GM18507 (cell line): ENCODE data around the gene AADACL3.

ENCODE experiments used
- DNase-seq: peaks from one replicate; pipeline ENCODE4 v3.0.0; 2011; ENCODE audit warnings: low read depth; ENCODE audit not compliant: insufficient read length; ENCODE audit errors: extremely low spot score
- FAIRE-seq: peaks from 2 replicates; lab custom pipeline; 2011; peaks lifted over from hg19 to GRCh38; lab: Jason Lieb, UNC

AADACL3 gene

DNA sequence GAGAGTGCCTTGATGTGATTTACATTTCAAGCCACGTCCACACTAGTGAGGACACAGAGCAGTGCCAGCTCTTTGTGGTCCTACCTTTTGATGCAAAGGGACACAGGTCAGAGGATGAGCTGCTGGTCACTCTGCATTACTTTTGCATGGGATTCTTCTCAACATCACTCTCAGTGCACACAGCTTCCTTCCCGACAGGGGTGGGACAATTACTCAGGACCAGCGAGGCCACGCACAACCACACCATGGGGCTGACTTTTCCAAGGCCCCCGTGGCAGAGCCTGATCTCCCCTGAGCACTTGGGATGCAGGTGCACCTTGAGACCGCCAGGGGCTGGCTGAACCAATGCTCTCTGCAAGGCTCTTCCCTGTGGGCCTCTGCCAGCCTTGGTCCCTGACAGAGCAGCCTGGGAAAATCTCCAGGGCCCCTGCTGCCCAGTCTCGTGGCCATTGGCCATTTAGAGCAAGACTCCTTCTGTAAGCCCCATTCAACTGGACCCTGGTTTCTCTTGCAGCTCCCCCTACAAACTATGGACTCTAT, 44.4 kb downstream of the AADACL3 start:
- FAIRE-seq (no peak), DNase-seq (no peak)

DNA sequence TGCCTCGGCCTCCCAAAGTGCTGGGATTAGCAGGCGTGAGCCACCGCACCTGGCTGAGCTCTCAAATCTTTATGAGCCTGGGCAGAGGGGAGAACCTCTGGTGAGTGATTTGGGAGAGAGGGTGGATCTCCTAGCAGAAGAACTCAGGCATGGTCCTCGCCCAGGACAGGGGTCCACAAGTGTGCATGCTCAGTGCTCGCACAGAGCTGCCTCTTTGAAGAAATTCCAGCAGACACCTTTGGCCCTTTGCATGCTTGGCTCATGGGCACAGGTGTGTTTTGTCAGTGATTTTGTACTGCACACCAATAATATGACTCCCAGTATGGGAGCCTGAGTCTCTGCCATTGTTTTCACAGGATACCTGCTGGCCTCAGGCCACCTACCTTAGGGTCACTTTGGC, 45.9 kb downstream of the AADACL3 start:
- no peak for DNase-seq
- FAIRE-seq, result no peak

- no peak for DNase-seq
- FAIRE-seq, result no peak
Measured at GRCh38 chr1:12762766-12763165, 46.9 kb downstream of the AADACL3 start.

DNA sequence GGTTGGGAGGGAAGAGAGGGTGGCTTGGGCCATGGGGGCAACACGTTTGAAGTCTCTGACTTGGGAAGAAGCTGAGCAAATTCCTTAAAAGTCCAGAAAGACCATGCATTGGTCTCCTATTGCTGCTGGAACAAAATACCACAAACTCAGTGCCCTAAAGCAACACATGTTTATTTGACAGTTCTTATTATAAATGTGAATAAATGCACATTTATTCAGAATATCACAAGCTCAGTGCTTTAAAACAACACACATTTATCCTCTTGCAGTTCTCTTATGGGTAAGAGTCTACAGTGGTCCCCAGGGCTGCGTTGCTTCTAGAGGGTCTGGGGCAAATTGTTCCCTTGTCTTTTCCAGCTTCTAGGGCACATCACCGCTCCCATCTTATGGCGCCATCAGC, 47.6 kb downstream of the AADACL3 start:
- DNase-seq (no peak), FAIRE-seq (no peak)

DNA sequence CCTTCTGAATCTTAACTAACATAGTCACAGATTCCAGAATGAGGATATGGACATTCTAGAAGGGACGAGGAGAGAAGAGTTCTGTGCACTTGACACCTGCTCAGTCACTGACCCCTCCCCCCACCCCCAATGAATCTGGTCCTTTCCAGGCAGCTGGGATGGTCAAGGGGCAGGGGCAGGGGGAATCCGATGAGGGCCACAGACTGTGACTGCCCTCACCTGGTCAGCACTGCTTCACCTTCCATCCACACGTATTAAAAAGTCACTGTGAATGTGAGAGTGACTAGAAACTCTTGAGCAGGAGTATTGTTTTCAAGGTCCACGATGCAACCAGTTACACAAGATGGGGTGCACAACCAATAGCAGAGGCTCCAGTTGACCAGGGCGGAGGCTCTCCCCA, 48.1 kb downstream of the AADACL3 start:
- DNase-seq (no peak), FAIRE-seq (no peak)

DNA sequence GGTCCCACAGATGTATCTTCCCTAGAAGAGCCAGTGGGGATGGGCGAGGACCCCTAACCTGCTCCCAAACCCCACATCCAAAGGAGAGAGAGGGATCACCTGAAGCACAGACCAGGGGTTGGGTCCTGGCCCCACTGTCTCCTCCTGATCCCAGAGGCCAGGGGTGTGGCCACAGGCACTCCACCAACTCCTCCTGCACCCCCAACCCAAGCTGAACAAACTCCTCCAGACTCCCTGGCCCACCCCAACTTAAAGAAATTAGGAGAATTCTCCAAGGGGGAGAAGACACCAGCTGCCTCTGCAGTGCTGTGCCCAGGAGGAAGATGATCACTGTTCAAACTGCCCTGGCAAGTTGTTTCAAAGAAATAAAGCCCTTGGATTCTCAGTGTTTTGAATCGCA, 53.1 kb downstream of the AADACL3 start:
- FAIRE-seq, result no peak

GRCh38 chr1:12769976-12770505, 54.1 kb downstream of the AADACL3 start:
- DNase-seq (no peak), FAIRE-seq (no peak)

More for the DNA sequence above, 53.1 kb downstream of the AADACL3 start:
- no peak for DNase-seq

GRCh38 chr1:12770620-12771019, 54.7 kb downstream of the AADACL3 start:
- FAIRE-seq (no peak), DNase-seq (no peak)

DNA sequence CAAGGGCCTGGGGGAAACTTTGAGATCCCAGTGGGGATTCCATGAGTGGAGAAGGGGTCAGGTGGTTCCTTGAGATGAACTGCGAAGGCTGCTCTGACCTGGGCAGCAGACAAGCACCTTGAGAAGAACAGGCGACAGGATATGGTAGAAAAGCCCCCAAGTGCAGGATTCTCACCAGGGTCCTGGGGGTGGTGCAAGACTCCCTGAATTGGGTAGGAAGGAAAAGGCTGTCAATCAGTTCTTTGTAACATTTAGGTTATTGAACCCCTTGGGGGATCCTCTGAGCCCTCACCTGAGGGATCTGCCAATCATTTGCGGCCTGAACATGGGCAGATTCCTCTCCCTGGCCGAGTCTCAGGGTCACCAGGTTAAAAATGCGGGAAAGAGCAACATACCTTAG, 55.3 kb downstream of the AADACL3 start:
- FAIRE-seq (no peak), DNase-seq (no peak)

- FAIRE-seq, result no peak
- no peak for DNase-seq
Measured at GRCh38 chr1:12772520-12772919, 56.6 kb downstream of the AADACL3 start.

- DNase-seq (no peak), FAIRE-seq (no peak)
Measured at GRCh38 chr1:12773438-12773837, 57.5 kb downstream of the AADACL3 start, which contains the start of gene PRAMEF12. PRAMEF12 (plus strand) TSS chr1:12773738; CDS start chr1:12774868, 1,130 bp downstream.

DNA sequence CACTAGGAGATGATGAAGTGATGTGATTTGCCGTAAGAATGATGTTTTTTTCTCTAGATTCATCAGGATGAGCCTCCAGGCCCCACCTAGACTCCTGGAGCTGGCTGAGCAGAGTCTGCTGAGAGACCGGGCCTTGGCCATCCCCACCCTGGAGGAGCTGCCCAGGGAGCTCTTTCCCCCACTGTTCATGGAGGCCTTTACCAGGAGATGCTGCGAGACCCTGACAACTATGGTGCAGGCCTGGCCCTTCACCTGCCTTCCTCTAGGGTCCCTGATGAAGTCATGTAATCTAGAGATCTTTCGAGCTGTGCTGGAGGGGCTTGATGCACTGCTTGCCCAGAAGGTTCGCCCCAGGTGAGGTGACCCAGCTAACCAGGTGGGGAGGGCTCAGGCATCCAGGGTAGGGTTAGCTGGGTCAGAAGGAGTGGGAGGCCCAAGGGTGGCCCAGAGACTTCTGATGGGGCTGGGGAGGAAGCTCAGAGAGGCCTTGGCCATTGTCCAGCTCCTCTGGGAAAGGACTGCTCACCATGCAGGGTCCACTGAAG, 59.0 kb downstream of the AADACL3 start:
- no peak for DNase-seq
- FAIRE-seq, result no peak

DNA sequence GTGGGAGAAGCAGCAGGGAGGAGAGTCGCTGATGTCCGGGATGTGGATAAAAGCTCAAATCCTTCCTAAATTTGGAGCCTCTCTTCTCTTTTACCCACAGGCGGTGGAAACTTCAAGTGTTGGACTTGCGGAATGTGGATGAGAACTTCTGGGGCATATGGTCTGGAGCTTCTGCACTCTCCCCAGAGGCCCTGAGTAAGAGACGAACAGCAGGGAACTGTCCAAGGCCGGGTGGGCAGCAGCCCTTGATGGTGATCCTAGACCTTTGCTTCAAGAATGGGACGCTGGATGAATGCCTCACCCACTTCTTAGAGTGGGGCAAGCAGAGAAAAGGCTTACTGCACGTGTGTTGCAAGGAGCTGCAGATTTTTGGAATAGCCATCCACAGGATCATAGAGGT, 59.5 kb downstream of the AADACL3 start:
- DNase-seq (no peak), FAIRE-seq (no peak)

DNA sequence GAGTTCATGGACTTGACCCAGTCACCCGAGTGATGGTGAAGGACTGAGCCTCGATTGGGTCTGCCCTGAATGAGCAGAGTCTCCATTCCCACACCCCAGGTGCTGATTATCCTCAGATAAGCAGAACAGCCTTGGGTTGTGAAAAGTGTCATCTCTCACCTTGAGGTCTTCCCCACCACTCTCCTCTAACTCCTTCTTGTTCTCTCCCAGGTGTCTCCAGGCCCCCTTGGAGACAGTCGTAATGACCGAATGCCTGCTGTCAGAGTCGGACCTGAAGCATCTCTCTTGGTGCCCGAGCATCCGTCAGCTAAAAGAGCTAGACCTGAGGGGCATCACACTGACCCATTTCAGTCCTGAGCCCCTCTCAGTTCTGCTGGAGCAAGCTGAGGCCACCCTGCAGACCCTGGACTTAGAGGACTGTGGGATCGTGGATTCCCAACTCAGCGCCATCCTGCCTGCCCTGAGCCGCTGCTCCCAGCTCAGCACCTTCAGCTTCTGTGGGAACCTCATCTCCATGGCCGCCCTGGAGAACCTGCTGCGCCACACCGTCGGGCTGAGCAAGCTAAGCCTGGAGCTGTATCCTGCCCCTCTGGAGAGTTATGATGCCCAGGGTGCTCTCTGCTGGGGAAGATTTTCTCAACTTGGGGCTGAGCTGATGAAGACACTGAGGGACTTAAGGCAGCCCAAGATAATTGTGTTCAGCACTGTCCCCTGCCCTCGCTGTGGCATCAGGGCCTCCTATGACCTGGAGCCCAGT, 61.1 kb downstream of the AADACL3 start:
- no peak for DNase-seq
- FAIRE-seq, result no peak
